Chondrocyte (in vitro differentiated cells): ENCODE results near the gene GDAP1L1. TPM values are rescaled to one million over a fixed set of nuclear protein-coding genes. Genes with fewer than 3 reads are reported as not detected.

ENCODE experiments used
- DNase-seq: peaks from one replicate; pipeline ENCODE4 v3.0.0; 2021; ENCODE audit warnings: mixed read lengths, low spot score
- H3K27ac Mint-ChIP-seq: one replicate; pipeline ENCODE4 v1.8.0; 2021; ENCODE audit warnings: mild to moderate bottlenecking, moderate library complexity, mixed read lengths; ENCODE audit not compliant: unreplicated experiment
- H3K27me3 Mint-ChIP-seq: 2 replicates; pipeline ENCODE4 v1.8.0; 2021; ENCODE audit warnings: low read depth, mixed read lengths
- H3K36me3 Mint-ChIP-seq: 2 replicates; pipeline ENCODE4 v1.8.0; 2021; ENCODE audit warnings: low read depth, mixed read lengths
- H3K4me1 Mint-ChIP-seq: 2 replicates; pipeline ENCODE4 v1.8.0; 2021; ENCODE audit warnings: low read depth, mild to moderate bottlenecking, mixed read lengths
- H3K4me3 Mint-ChIP-seq: one replicate; pipeline ENCODE4 v1.8.0; 2021; ENCODE audit warnings: mild to moderate bottlenecking, moderate library complexity, mixed read lengths; ENCODE audit not compliant: unreplicated experiment
- H3K9me3 Mint-ChIP-seq: 2 replicates; pipeline ENCODE4 v1.8.0; 2021; ENCODE audit warnings: low read depth, mixed read lengths
- CTCF ChIP-seq: fragments of 200-600 bp; sonication (generic); IDR thresholded peaks from 2 replicates; pipeline ENCODE4 v1.5.0; 2021; ENCODE audit warnings: antibody characterized with exemption, mild to moderate bottlenecking, moderate library complexity
- total RNA-seq: library from RNA; stranded (reverse); gene quantifications from 3 replicates; pipeline ENCODE4 v1.2.1, GENCODE V29; 2021

The GDAP1L1 gene
- total RNA-seq, 1 donor from 2014 or later, result not detected

- no peak for TF ChIP-seq CTCF
- Mint-ChIP-seq H3K27ac (no peak overlapping the region), H3K4me3 (no peak overlapping the region), H3K9me3 (no peaks in the 10 kb centered on the region), H3K36me3 (no peaks in the 10 kb centered on the region), H3K4me1 (peaks cover 6% of the 10 kb centered on the region), H3K27me3 (peaks cover 2% of the 10 kb centered on the region)
- DNase-seq, result no peak
Measured at GRCh38 chr20:44328428-44328827, 81.3 kb downstream of the GDAP1L1 start.

Other genes with a start within 250 kb of the GDAP1L1 start
- 46.6 to 75.9 TPM (median 71.2 TPM) in 3 replicates for gene JPH2, start 60.1 kb upstream of the GDAP1L1 start, total RNA-seq
- gene OSER1, start 36.5 kb upstream of the GDAP1L1 start, total RNA-seq, result 30.3 to 33.0 TPM (median 31.5 TPM) in 3 replicates
- 9.1 to 10.6 TPM (median 10.0 TPM) in 3 replicates for gene FITM2, start 63.9 kb downstream of the GDAP1L1 start, total RNA-seq
- 0.50 to 0.99 TPM (median 0.51 TPM) in 3 replicates for gene R3HDML, start 89.7 kb downstream of the GDAP1L1 start, total RNA-seq
- gene HNF4A, start 108.4 kb downstream of the GDAP1L1 start, total RNA-seq, result not detected in 3 replicates
- 16.5 to 18.4 TPM (median 17.1 TPM) in 3 replicates for gene TTPAL, start 228.6 kb downstream of the GDAP1L1 start, total RNA-seq